ENCODE results near the gene MRPS33. TPM values are rescaled to one million over a fixed set of nuclear protein-coding genes. Genes with fewer than 3 reads are reported as not detected.
A peak's percentile ranks its signal among the peaks of the same experiment; 100 is the strongest.

MRPS33 gene
- total and polyA plus RNA-seq, 2 of the 8 experiments (the other 6 are each of a cell fraction or from before 2014, with no cell fraction given), result 22.9 to 62.6 TPM

- TF ChIP-seq BACH1 (IDR thresholded peaks at IDR 0.05; ENCODE audit: low read length) (0 out of 2 replicates have a peak, but pooled peaks have one; percentile 21), NANOG (IDR thresholded peaks at IDR 0.05; ENCODE audit: insufficient read depth, low read depth, low read length, poor library complexity, severe bottlenecking) (peak; percentile 54), TBP (IDR thresholded peaks at IDR 0.05; ENCODE audit: low read depth, low read length) (peak; percentile 95), ZNF274 (IDR thresholded peaks at IDR 0.05; ENCODE audit: borderline replicate concordance, extremely low read depth, low read length) (no peak), CHD7 (IDR thresholded peaks at IDR 0.05; ENCODE audit: insufficient replicate concordance, low read length) (peak; percentile 60), PHF8 (conservative IDR thresholded peaks at IDR 0.05; ENCODE audit: low read depth, low read length) (peak; percentile 95), ATF3 (IDR thresholded peaks at IDR 0.05; ENCODE audit: insufficient read depth, low read depth, low read length) (no peak), ASH2L (IDR thresholded peaks at IDR 0.05; ENCODE audit: low read length) (peak; percentile 89), TEAD4 (IDR thresholded peaks at IDR 0.05; ENCODE audit: low read depth, low read length) (0 out of 2 replicates have a peak, but pooled peaks have one; percentile 31)
Observed at GRCh38 chr7:141014524-141015395, at the start of gene MRPS33 (continued).

All from H1 (cell line).